ENCODE results near the gene NTNG2. TPM values are rescaled to one million over a fixed set of nuclear protein-coding genes. Genes with fewer than 3 reads are reported as not detected.

NTNG2 gene
- total RNA-seq, 1 donor from 2014 or later: 1.9 TPM

- DNase-seq: no peak
- no peak for ATAC-seq
- intact Hi-C loops (cut with micrococcal nuclease): no loop called here
Measured at GRCh38 chr9:132221941-132222340, 60.1 kb downstream of the NTNG2 start.

DNA sequence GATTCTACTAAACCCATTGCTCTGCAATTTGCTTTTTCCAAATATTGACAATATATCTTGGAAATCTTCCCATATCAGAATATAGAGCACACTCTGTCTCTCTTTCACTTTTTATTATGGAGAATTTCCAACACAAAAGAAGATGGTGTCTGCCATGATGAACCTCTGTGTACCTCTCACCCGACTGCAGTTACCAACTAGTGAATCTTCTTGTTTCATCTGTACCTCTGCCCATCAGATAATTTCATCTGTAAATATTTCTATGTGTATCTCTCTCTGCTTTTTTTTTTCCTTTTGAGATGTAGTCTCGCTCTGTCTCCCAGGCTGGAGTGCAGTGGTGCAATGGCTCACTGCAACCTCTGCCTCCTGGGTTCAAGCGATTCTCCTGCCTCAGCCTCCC is 62.8 kb downstream of the NTNG2 start:
- DNase-seq (no peak), ATAC-seq (no peak)
- intact Hi-C loops (cut with micrococcal nuclease): no loop called here

DNA sequence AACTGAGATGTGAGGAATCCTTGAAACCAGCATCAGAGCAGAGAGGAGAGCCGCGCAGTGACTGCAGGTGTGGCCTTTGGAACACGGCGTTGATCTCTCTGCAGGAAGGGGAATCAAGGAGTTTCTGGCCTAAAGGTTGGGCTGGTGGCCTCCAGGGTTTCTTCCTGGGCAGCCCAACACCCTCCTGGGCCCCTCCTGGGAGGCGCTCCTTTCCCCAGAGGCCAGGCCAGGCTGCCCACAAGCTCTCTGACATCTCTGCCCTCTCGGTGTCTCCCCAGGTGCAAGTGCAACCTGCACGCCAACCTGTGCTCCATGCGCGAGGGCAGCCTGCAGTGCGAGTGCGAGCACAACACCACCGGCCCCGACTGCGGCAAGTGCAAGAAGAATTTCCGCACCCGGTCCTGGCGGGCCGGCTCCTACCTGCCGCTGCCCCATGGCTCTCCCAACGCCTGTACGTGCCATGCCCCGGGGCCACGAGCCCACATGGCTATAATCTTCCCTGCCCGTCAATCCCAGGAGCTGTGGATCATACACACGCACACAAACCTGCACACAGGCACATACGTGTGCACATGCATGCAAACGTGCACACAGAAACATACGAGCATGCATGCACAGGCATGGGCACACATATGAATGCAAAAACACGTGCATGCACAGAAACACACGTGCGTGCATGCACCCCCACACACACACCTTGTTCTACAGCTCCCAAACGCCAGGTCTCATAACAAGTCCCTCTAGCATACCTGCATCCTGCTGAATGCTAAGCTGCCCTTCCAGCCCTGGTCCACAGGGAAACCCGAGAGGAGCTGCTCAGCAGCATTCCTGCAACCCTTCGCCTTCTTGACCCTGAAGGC is 64.9 kb downstream of the NTNG2 start:
- DNase-seq: no peak
- intact Hi-C loops (cut with micrococcal nuclease): no loop called here
- ATAC-seq: no peak

GRCh38 chr9:132228062-132228461 is 66.2 kb downstream of the NTNG2 start:
- ATAC-seq (no peak), DNase-seq (no peak)
- intact Hi-C loops (cut with micrococcal nuclease): no loop called here

GRCh38 chr9:132230605-132231004 is 68.7 kb downstream of the NTNG2 start:
- DNase-seq (no peak), ATAC-seq (no peak)
- intact Hi-C loops (cut with micrococcal nuclease): loop anchor here (10.0 kb wide), 1 partner anchor 66 kb away; the partner anchor contains the start of gene NTNG2

GRCh38 chr9:132231019-132231701 is 69.3 kb downstream of the NTNG2 start:
- no peak for DNase-seq
- no peak for ATAC-seq
- intact Hi-C loops (cut with micrococcal nuclease): loop anchor here (10.0 kb wide), 1 partner anchor 66 kb away; the partner anchor contains the start of gene NTNG2

DNA sequence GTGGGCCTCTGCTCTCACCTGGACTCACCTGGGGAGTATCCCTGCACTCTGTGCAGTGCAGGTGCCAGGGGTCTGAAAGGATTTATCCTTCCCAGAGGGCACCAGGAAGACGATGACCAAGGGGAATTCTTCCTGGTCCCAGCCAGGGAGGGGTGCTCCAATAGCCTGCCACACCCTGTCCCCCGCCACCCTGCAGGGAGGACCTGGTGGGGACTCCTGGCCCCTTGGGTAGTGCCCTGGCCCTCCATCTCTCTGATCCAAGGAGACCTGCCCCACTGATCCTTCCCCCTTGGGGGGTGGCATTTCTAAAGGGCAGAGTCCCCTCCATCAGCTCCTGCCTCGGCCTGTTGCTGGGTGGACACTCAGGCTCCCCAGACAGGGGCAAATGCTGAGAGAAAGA is 70.7 kb downstream of the NTNG2 start:
- intact Hi-C loops (cut with micrococcal nuclease): loop anchor here (10.0 kb wide), 1 partner anchor 68 kb away; the partner anchor contains the start of gene NTNG2
- ATAC-seq (no peak), DNase-seq (no peak)

DNA sequence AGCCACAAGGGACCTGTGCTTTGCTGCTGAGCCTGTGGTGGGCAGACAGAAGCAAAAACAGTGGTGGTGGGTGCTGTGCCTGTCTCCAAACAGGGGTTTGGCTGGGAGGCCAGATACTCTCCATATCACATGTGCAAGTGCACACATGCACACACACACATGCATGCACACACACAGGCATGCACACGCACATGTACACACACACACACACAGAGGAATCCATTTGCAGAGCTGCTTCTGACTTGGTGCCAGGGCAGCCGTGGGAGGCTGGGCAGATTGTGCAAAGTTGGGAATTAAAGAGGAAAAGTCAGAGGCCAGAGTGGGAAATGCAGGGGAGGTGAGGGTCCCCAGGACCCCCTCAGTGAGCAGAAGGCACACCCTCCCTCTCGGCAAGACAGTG is 71.3 kb downstream of the NTNG2 start:
- ATAC-seq: no peak
- intact Hi-C loops (cut with micrococcal nuclease): loop anchor here (10.0 kb wide), 1 partner anchor 68 kb away; the partner anchor contains the start of gene NTNG2

DNA sequence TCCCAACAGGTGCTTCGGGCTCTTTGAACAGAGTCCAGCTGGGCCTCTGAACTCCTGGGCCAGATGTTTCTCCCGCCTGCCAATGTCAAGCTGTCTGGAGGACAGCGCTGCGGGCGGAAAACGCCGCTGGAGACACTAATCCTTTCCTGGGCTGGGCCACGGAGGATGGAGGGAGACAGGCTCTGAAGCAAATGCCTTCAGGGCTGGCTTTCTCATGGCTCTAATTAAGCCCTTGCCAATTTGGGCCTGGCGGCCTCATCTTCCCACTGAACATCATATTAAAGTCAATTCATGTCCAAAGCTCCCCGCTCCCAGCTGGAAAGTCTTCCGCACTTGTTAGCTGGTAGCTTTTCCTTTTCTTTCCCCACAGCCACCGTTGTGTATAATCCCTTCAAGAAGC is 72.7 kb downstream of the NTNG2 start:
- no peak for DNase-seq
- intact Hi-C loops (cut with micrococcal nuclease): loop anchor here (10.0 kb wide), 1 partner anchor 70 kb away; the partner anchor contains the start of gene NTNG2
- ATAC-seq: no peak

More for the DNA sequence above, 71.3 kb downstream of the NTNG2 start:
- no peak for DNase-seq

- DNase-seq (no peak), ATAC-seq (no peak)
- intact Hi-C loops (cut with micrococcal nuclease): loop anchor here (10.0 kb wide), 1 partner anchor 70 kb away; the partner anchor contains the start of gene NTNG2
Measured at GRCh38 chr9:132235125-132235524, 73.3 kb downstream of the NTNG2 start.

DNA sequence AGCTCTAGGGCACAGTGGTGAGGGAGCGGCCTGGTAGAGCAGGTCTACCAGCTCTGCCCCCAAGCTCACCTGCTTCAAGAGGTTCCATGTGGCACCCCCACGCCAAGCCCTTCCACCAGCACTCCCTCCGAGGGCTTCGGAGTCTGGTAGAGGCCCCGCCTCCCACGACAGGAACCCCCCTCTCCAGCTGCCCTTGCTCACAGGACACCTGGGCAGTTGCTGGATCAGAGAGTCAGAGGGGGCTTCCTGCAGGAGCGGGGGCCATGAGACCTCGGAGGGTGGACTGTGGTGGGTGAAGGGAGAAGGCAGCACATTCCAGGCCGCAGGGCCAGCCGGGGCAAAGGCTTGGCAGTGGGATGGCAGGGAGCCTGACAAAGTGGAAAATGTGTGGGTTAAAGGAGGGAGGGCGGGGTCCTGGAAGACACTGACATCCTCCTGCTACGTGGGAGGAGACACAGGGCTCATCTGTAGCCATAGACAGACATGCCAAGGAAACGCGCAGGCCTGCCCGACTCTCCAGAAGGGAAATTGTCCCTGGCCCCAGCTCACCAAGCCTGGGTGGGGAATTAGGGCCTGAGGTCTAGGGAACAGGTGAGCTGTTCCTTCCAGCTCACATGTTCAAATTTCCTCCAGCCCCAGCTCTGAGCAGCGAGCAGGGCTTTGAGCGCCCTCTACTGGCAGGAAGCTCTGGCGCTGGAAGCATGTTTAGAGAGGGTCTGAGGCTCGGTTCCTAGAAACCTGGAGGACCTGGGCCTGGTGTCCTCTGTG is 74.2 kb downstream of the NTNG2 start:
- peak; percentile 87 for DNase-seq
- intact Hi-C loops (cut with micrococcal nuclease): loop anchor here (10.0 kb wide), 1 partner anchor 71 kb away; the partner anchor contains the start of gene NTNG2
- peak; percentile 35 for ATAC-seq

- intact Hi-C loops (cut with micrococcal nuclease): loop anchor here (10.0 kb wide), 1 partner anchor 72 kb away; the partner anchor contains the start of gene NTNG2
- DNase-seq: no peak
- ATAC-seq: no peak
Measured at GRCh38 chr9:132236662-132237311, 74.9 kb downstream of the NTNG2 start.

- ATAC-seq: peak; percentile 63
- DNase-seq: peak; percentile 64
- intact Hi-C loops (cut with micrococcal nuclease): loop anchor here (10.0 kb wide), 1 partner anchor 73 kb away; the partner anchor contains the start of gene NTNG2
Measured at GRCh38 chr9:132237481-132237880, 75.6 kb downstream of the NTNG2 start.

DNA sequence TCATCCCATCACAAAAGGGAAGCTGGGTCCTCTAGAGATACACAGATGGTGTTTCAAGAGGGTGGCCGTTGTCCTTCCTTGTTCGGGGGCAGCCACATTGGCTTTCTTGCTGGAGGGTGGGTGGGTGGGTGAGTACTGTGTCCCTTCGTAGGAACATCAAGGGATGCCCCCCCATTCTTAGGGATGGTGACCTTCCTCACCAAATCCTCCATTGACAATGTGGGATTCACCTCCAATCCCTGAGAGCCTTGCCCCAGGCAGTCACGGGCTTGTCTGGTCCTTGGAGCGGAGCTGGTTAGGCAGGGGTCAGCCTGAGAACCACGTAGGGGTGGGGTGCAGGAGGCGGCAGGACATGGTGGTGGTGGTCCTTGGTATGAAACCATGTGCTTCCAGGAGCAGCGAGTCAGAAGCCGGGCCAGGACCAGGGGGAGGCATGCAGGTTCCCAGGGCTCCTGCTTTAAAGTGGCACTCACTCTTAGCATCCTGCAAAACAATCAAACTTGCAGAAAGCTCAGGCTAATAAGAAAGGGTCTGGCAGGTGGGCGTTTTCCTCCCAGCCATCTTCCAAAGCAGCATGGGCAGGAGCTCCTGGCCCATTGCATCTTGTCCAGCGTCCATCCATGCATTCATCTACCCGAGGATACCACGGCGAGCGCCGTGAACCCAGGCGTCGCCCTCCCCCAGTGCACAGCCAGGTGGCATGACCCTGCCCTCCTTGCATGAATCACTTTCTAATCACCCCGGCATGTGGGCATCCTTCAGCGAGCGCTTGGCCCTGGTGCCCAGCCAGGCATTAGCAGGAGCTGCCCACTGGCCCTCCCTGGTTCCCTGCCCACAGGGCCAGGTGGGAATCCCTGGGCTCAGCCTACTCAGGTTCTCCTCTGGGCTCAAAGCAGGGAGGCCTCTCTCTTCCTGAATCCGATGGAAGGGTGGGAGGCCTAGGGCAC is 76.4 kb downstream of the NTNG2 start:
- no peak for ATAC-seq
- intact Hi-C loops (cut with micrococcal nuclease): loop anchor here (10.0 kb wide), 1 partner anchor 73 kb away; the partner anchor contains the start of gene NTNG2
- DNase-seq: no peak

DNA sequence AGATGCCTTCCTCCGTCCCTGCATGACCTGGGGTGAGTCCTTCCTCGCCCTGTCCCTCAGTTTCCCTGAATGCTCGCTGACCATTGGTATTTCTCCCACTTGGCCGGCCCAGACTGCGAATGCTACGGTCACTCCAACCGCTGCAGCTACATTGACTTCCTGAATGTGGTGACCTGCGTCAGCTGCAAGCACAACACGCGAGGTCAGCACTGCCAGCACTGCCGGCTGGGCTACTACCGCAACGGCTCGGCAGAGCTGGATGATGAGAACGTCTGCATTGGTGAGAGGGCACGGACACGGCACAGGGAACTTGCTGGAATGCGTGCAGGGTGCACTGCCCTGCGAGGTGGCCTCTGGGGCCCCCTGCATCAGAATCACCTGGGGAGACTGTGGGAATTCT is 77.1 kb downstream of the NTNG2 start:
- ATAC-seq (no peak), DNase-seq (no peak)
- intact Hi-C loops (cut with micrococcal nuclease): loop anchor here (10.0 kb wide), 1 partner anchor 74 kb away; the partner anchor contains the start of gene NTNG2

DNA sequence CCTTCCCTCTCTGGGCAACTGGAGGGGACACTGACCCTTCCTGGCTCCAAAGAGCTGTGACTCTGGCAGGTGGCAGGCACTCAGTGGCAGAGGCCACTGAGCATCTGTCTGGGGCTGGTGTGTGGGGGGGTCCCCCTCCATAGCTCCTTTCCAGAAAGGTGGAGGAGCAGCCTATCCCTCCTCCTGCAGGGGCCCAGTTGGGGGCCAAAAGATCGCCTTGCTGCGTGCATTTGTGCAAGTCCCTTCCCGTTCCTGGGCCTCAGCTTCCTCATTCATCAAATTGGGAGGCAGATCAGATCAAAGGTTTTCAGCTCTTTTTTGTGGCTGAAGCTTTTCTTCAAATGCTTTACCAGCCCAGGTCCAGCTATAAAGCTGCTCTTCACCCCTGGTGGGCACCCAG is 77.7 kb downstream of the NTNG2 start:
- DNase-seq (no peak), ATAC-seq (no peak)
- intact Hi-C loops (cut with micrococcal nuclease): loop anchor here (10.0 kb wide), 1 partner anchor 75 kb away; the partner anchor contains the start of gene NTNG2

Measured in left ventricle myocardium superior (tissue), 1 donor.